GM20000 (cell line): ENCODE data around the gene CIROP.

Experiments used
- DNase-seq: peaks from one replicate; pipeline ENCODE4 v3.0.0; 2012; ENCODE audit warnings: low spot score
- TF ChIP-seq, protein P1 (sequence below): IDR thresholded peaks from 2 replicates; pipeline ENCODE4 v1.5.1; 2012; ENCODE audit warnings: mild to moderate bottlenecking, control low read depth; ENCODE audit errors: extremely low read depth, missing control alignments

CIROP gene

DNA sequence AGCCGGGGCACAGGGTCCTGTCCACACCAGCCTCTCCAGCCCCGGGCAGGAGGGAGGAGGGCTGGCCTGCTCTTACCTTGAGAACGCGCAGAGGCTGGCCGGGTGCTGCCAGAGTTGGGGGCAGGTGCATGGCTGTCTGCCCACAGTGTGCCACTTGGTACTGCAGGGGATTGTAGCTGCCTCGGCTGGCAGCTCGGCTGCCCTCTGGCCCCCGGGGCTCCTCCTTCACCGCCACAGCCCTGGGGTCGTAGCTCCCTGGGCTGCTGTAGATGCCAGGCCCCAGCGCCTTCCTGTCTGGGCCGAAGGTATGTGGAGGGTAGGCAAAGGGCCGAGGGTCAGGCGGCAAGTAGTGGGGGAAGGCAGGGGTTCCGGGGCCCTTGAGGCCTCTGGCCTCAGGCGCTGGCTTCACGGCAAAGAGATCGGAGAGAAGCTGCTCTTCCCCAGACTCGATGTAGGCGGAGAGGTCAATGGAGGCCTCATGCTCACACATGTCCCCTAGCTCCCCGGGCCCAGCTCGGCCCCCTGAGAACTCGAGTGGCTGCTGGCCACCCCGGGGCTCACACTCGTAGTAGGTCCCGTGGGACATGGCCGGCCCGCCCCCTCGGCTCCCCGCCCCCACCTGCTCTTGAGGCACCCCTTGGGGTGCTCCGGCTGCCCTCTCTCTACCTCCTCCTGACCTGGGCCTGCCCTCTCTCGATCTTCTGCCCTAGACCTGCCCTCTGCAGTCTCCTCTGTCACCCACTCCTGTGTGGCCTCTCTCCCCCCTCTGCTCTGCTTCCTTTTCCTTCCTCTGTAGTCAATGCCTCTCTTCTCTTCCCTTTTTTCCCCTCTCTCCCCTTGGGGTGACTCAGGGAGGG, 13.9 kb upstream of the CIROP start, which contains the start of gene CEBPE:
TSS of gene CEBPE (minus strand) at position 750 of the 857 bp plus-strand sequence. CDS start at position 586, 164 bp downstream.
- TF ChIP-seq, protein P1, sequence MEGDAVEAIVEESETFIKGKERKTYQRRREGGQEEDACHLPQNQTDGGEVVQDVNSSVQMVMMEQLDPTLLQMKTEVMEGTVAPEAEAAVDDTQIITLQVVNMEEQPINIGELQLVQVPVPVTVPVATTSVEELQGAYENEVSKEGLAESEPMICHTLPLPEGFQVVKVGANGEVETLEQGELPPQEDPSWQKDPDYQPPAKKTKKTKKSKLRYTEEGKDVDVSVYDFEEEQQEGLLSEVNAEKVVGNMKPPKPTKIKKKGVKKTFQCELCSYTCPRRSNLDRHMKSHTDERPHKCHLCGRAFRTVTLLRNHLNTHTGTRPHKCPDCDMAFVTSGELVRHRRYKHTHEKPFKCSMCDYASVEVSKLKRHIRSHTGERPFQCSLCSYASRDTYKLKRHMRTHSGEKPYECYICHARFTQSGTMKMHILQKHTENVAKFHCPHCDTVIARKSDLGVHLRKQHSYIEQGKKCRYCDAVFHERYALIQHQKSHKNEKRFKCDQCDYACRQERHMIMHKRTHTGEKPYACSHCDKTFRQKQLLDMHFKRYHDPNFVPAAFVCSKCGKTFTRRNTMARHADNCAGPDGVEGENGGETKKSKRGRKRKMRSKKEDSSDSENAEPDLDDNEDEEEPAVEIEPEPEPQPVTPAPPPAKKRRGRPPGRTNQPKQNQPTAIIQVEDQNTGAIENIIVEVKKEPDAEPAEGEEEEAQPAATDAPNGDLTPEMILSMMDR: no peak
- DNase-seq: no peak

DNA sequence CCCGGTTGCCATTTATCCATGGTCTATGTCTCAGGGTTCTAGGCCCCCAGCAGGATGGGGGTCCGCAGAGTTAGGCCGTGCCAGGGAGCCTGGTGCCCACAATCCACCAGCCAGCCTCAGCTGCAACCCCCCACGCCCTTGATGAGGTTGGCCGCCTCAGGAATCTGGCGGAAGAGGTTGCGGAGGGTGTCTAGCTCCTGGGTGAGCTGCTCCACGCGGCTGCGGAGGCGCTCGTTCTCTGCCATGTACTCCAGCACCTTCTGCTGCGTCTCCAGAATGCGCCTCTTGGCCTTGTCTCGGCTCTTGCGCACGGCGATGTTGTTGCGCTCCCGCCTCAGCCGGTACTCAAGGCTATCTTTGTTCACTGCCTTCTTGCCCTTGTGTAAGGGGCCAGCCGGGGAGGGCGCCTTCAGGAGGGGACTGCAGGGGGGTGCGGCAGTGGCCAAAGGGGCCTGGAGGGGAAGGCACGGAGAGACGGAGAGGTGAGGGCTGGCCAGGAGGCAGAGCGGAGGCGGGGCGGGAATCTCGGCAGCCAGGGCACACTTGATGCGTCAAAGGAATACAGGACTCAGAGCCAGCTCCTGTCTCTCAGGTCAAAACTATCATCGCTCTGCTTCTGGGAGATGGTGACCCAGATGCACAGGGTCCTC, 12.7 kb upstream of the CIROP start:
- TF ChIP-seq, protein P1: no peak
- DNase-seq: no peak

DNA sequence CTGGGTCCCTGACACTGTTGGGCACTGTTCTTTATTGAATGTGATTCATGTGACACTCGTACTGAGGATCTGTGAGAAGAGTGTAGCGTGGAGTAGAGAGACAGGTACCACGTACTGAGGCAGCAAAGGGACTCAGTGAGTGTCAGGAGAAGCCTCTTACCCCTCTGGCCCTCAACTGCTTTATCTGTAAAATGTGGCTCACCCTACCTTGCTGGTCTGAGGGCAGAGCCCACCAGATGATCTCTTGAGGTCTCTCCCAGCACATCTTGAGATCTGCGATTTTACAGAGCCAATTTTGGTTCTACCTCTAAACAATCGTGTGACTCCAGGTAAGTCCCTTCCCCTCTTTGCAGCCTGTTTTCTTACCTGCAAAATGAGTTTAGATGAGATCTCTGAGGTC, 11.1 kb upstream of the CIROP start:
- TF ChIP-seq, protein P1: no peak
- DNase-seq: no peak

DNA sequence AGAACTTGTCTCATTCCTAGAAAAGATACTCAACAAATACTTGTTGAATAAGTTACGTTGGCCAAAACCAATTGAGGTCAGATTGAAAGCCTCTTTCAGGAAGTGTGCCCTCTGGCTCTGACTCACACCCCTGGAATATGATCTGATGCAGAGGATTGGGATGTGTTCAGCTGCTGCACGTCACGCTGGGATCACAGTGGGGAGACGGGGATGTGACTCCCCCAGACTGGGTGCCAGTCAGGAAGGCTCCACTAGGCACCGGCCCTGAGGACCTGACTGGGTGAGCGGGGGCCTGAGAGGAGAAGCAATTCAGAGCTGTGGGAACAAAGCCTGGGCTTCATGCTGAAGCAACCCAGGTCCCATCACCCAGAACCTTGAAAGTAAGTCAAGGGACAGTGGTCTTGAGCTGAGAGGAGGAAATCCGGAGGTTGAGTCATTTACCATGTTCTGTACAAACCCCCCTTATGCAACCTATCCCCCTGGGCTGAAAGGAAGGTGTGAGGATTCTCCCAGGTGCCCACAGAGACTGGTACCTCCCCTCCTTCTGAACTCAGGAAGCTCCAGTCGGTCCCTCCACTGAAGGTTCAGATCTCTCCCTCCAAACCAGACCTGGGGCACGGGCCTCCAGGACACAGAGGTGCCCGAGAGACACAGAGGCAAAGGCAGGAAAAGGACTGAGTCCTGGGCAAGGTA, 10.4 kb upstream of the CIROP start:
- TF ChIP-seq, protein P1: no peak
- DNase-seq: no peak

DNA sequence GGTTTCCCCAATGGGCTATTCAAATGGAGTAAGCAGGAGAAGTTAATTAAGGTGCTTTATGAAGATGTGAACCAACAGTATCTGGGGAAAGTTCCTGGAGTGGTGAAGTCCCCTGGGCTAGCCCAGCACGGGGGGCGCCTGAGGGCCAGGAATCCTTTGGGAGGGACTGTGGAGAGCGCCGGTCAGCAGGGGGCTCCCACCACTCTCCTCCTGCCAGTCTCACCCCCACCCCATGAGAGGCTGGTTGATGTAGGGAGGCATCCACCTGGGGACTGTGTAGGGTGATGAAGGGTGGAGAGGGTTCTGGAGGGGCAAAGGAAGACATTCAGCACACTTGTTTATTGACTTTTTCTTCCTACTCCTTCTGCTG, 9.9 kb upstream of the CIROP start:
- TF ChIP-seq, protein P1: no peak
- DNase-seq: no peak

DNA sequence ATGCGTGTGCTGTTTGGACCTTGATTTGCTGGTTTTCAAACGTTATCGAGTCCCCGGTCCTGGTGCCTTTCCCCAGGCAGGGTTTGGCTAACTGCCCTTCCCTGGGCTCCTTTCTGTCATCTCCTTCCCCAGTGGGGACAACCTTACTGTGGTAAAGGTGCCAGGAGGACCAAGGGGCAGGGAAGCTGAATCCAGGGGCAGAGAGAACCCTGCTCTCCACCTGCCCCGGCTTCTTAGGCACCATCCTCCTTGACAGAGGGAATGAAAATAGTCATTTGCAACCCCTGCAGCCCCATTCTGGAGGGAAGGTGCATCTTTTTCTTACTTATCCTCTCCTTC, 9.3 kb upstream of the CIROP start:
- TF ChIP-seq, protein P1: no peak
- DNase-seq: no peak
